Testis (tissue), 2 donors: ENCODE data around the gene EFNA5.

Experiments used
- CTCF ChIP-seq, 3 experiments: fragments of 450-650 bp in 2 of 3; fragments of 200-600 bp in 1 of 3; sonication (generic) in 1 of 3; IDR thresholded peaks; one replicate each; pipeline ENCODE4 v1.5.1; 2016 to 2019; ENCODE audit warnings: antibody characterized with exemption in 3 of 3, mild to moderate bottlenecking in 2 of 3, moderate library complexity in 1 of 3
- POLR2A ChIP-seq: fragments of 450-650 bp; IDR thresholded peaks from one replicate; pipeline ENCODE4 v1.6.1; 2017; ENCODE audit warnings: antibody characterized with exemption, mild to moderate bottlenecking, moderate library complexity

- TF ChIP-seq CTCF (IDR thresholded peaks at IDR 0.05) (no peak), POLR2A (no peak)
Measured at GRCh38 chr5:107538331-107538730, 132.4 kb downstream of the EFNA5 start.
